Suprapubic skin (tissue), 4 donors: Measurements from ENCODE around the gene ENDOG. TPM values are rescaled to one million over a fixed set of nuclear protein-coding genes. Genes with fewer than 3 reads are reported as not detected.
"Not testable (repeated sequence)": the region's sequence is repeated elsewhere in the genome, so short reads cannot be mapped to it uniquely, and the experiment has no call there.

ENCODE experiments used
- DNase-seq, 2 donors: peaks; one replicate each; pipeline ENCODE4 v3.0.0-alpha.2; 2019; ENCODE audit warnings: low spot score in 2 of 2
- H3K27ac ChIP-seq: fragments of 200-600 bp; sonication (generic); one replicate; pipeline ENCODE4 v1.5.1; 2019
- H3K27me3 ChIP-seq: fragments of 200-600 bp; sonication (generic); one replicate; pipeline ENCODE4 v1.5.1; 2019
- H3K36me3 ChIP-seq: fragments of 200-600 bp; sonication (generic); one replicate; pipeline ENCODE4 v1.5.1; 2019
- H3K4me1 ChIP-seq: fragments of 200-600 bp; sonication (generic); one replicate; pipeline ENCODE4 v1.5.1; 2019
- H3K4me3 ChIP-seq: fragments of 200-600 bp; sonication (generic); one replicate; pipeline ENCODE4 v1.5.1; 2019; ENCODE audit warnings: mild to moderate bottlenecking
- H3K9me3 ChIP-seq: fragments of 200-600 bp; sonication (generic); one replicate; pipeline ENCODE4 v1.5.1; 2019
- EP300 ChIP-seq: sonication (generic); formaldehyde crosslinking; IDR thresholded peaks from one replicate; pipeline ENCODE4 v1.6.1; 2017; ENCODE audit warnings: antibody characterized with exemption
- POLR2A ChIP-seq, 2 donors: fragments of 450-650 bp; IDR thresholded peaks; one replicate each; pipeline ENCODE4 v1.6.1; 2017; ENCODE audit warnings: antibody characterized with exemption in 2 of 2, mild to moderate bottlenecking in 2 of 2, moderate library complexity in 2 of 2
- POLR2AphosphoS5 ChIP-seq, 3 donors: sonication (generic); formaldehyde crosslinking; IDR thresholded peaks; one replicate each; pipeline ENCODE4 v1.6.1; 2017; ENCODE audit warnings: antibody characterized with exemption in 3 of 3
- WGBS: methylation state at CpG from one replicate; pipeline ENCODE4 v1.1.5; 2018; 5-methylcytosine and 5-hydroxymethylcytosine counted together
- total RNA-seq, 4 donors: library from RNA; depleted of rRNA; stranded (reverse); fragments of >200 nt; gene quantifications; one replicate each; pipeline ENCODE4 v1.1.0, GENCODE V29; 2016
- TF ChIP-seq, protein P1 (sequence below), 2 donors: fragments of 200-600 bp in 1 of 2; fragments of 450-650 bp in 1 of 2; sonication (generic) in 1 of 2; IDR thresholded peaks; one replicate each; pipeline ENCODE4 v1.5.1; 2016 to 2019; ENCODE audit warnings: antibody characterized with exemption in 2 of 2, mild to moderate bottlenecking in 1 of 2, moderate library complexity in 1 of 2

ENDOG gene
- total RNA-seq, 4 donors from 2014 or later: 11.5 to 34.0 (median 21.6) TPM

DNA sequence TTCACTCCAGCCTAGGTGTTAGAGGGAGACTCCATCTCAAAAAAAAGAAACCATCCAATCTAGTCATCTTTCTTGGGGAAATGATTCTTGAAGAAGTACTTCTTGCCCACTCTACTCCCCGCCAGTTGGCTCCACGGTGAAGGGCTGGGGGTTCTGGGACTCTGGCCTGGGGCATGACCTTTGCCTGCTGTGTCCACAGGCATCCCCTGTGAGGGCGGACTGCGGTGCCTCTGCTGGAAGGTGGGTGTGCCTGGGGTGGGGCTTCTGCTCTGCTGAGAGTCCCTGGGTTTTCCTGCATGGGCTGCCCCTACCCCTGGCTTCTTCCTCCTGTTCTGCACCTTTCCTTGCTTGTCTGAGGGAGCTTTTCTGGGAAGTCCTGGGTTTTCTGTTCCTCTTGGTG lies 27.8 kb upstream of the ENDOG start:
- Histone ChIP-seq H3K27ac (no peak overlapping the region), H3K4me3 (no peak overlapping the region), H3K36me3 (peaks cover 49% of the 10 kb centered on the region), H3K9me3 (no peaks in the 10 kb centered on the region), H3K4me1 (peaks cover 16% of the 10 kb centered on the region), H3K27me3 (no peaks in the 10 kb centered on the region)
- TF ChIP-seq POLR2AphosphoS5 (IDR thresholded peaks at IDR 0.05) (no peak), POLR2A (IDR thresholded peaks at IDR 0.05) (no peak), EP300 (no peak)
- TF ChIP-seq, protein P1, sequence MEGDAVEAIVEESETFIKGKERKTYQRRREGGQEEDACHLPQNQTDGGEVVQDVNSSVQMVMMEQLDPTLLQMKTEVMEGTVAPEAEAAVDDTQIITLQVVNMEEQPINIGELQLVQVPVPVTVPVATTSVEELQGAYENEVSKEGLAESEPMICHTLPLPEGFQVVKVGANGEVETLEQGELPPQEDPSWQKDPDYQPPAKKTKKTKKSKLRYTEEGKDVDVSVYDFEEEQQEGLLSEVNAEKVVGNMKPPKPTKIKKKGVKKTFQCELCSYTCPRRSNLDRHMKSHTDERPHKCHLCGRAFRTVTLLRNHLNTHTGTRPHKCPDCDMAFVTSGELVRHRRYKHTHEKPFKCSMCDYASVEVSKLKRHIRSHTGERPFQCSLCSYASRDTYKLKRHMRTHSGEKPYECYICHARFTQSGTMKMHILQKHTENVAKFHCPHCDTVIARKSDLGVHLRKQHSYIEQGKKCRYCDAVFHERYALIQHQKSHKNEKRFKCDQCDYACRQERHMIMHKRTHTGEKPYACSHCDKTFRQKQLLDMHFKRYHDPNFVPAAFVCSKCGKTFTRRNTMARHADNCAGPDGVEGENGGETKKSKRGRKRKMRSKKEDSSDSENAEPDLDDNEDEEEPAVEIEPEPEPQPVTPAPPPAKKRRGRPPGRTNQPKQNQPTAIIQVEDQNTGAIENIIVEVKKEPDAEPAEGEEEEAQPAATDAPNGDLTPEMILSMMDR (IDR thresholded peaks at IDR 0.05): no peak
- DNase-seq: no peak
- WGBS: 97% methylated on average over 3 of the region's 4 CpGs

DNA sequence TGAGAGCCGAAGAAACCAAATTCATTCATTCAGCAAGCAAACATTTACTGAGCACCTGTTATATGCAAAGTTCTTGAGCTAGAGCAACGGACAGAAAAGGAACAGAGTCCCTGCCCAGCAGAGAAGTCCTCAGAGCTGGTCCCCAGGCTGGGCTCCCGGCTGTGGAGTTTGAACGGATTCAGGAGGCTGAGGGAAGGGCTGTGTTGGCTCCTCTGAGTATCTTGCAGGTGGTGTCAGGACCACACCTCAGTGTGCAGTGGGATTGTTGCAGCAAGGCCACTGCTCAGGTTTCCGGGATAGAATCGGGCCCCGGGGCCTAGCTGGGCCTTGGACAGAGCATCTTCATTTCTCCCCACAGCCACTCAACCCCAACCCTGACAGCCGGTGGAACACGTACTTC lies 26.2 kb upstream of the ENDOG start:
- H3K4me3 ChIP-seq: no peak overlapping the region
- no peak for DNase-seq
- TF ChIP-seq POLR2AphosphoS5 (IDR thresholded peaks at IDR 0.05): no peak
- no peak for TF ChIP-seq POLR2A (IDR thresholded peaks at IDR 0.05)
- TF ChIP-seq, protein P1 (IDR thresholded peaks at IDR 0.05): no peak
- no peak for TF ChIP-seq EP300
- H3K27me3 ChIP-seq: no peaks in the 10 kb centered on the region
- no peaks in the 10 kb centered on the region for H3K9me3 ChIP-seq
- peaks cover 16% of the 10 kb centered on the region for H3K4me1 ChIP-seq
- 95% methylated on average over 8 of the region's 9 CpGs for WGBS
- H3K27ac ChIP-seq: no peak overlapping the region
- H3K36me3 ChIP-seq: peaks cover 63% of the 10 kb centered on the region

DNA sequence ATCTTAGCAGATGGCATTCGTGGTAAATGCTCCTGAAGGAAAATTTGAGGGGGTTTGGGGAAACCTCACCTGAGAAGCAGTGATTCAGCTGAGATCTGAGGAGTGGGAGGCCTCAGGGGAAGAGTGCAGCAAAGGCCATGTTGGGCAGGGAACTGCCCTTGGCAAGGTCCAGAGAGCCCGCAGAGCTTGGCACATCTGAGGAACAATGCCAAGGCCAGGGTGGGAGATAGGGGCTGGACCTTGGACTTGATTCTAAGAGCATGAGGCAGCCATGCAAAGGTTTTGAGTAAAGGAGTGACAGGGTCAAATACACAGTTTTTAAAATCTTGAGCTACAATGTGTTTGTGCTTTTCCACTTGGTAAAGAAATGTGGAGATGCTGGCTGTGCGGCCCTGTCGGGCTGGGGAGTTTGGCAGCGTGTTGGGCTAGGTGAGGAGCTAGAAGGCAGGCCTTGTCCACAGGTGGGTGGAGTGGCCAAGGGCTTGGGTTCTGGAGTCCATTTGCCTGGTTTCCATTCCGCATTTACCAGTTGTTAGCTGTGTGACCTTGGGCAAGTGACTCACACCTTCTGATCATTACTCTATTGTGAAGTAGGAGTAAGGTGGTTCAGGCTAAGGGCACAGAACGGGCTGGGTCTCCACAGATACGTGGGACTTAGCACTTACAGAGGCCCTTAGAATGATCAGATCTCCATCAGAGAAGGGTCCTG lies 25.2 kb upstream of the ENDOG start:
- H3K9me3 ChIP-seq: no peaks in the 10 kb centered on the region
- H3K4me1 ChIP-seq: peaks cover 9% of the 10 kb centered on the region
- no peak for DNase-seq
- peaks cover 73% of the 10 kb centered on the region for H3K36me3 ChIP-seq
- WGBS: 87% methylated on average over 8 of the region's 8 CpGs
- H3K4me3 ChIP-seq: no peak overlapping the region
- no peaks in the 10 kb centered on the region for H3K27me3 ChIP-seq
- TF ChIP-seq POLR2A (IDR thresholded peaks at IDR 0.05) (no peak), EP300 (no peak), POLR2AphosphoS5 (IDR thresholded peaks at IDR 0.05) (no peak)
- TF ChIP-seq, protein P1 (IDR thresholded peaks at IDR 0.05): no peak
- no peak overlapping the region for H3K27ac ChIP-seq

- not testable (repeated sequence) for H3K4me1 ChIP-seq, DNase-seq, H3K27me3 ChIP-seq, H3K9me3 ChIP-seq, H3K27ac ChIP-seq, H3K4me3 ChIP-seq
- 32% methylated on average over 2 of the region's 2 CpGs for WGBS
- peaks cover 89% of the 10 kb centered on the region for H3K36me3 ChIP-seq
Measured at GRCh38 chr9:128794961-128795360, 23.3 kb upstream of the ENDOG start.

DNA sequence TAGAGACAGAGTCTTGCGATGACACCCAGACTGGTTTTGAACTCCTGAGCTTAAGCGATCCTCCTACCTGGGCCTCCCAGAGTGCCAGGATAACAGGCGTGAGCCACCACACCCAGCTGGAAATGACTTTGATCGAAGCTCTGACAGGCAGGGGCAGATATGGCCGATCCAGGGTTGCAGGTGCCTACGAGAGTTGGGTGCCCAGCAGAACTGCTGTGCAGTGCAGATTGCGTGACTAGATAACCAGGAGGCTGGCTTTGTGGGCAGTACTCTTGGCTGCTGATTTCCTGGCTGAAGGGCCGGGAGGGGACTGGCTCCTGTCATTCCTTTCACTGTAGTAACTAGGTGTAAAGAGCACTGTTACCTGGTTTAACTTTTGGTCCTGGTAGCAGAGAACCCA lies 19.4 kb upstream of the ENDOG start:
- no peak overlapping the region for H3K4me3 ChIP-seq

GRCh38 chr9:128800061-128800460 lies 18.2 kb upstream of the ENDOG start:
- no peak for DNase-seq
- TF ChIP-seq POLR2AphosphoS5 (IDR thresholded peaks at IDR 0.05) (no peak), EP300 (no peak), POLR2A (IDR thresholded peaks at IDR 0.05) (no peak)
- TF ChIP-seq, protein P1 (IDR thresholded peaks at IDR 0.05): no peak
- Histone ChIP-seq H3K27me3 (no peaks in the 10 kb centered on the region), H3K27ac (no peak overlapping the region), H3K9me3 (no peaks in the 10 kb centered on the region), H3K36me3 (peaks cover 95% of the 10 kb centered on the region), H3K4me3 (no peak overlapping the region), H3K4me1 (no peaks in the 10 kb centered on the region)
- WGBS: 93% methylated on average over 7 of the region's 7 CpGs

More for the DNA sequence above, 19.4 kb upstream of the ENDOG start:
- Histone ChIP-seq H3K36me3 (peaks cover 89% of the 10 kb centered on the region), H3K27me3 (no peaks in the 10 kb centered on the region), H3K27ac (no peak overlapping the region), H3K4me1 (no peaks in the 10 kb centered on the region), H3K9me3 (no peaks in the 10 kb centered on the region)
- WGBS: 71% methylated on average over 7 of the region's 8 CpGs
- TF ChIP-seq EP300: no peak
- no peak for TF ChIP-seq POLR2A (IDR thresholded peaks at IDR 0.05)
- DNase-seq: no peak
